Muscle of back (tissue), 11 donors: ENCODE measurements around the gene IQCF5. TPM values are rescaled to one million over a fixed set of nuclear protein-coding genes. Genes with fewer than 3 reads are reported as not detected.
"Not testable (repeated sequence)": the region's sequence is repeated elsewhere in the genome, so short reads cannot be mapped to it uniquely, and the experiment has no call there.

Experiments used
- DNase-seq, 3 donors: peaks; one replicate each; pipeline versions ENCODE4 v3.0.0 to v3.0.0-alpha.2; 2013
- polyA plus RNA-seq, 10 donors: library from polyadenylated mRNA; unstranded; fragments of 120-200 nt; gene quantifications; one replicate each; pipeline ENCODE4 v1.2.1, GENCODE V29; 2013; ENCODE audit not compliant: insufficient read length in 10 of 10

Gene IQCF5
- polyA plus RNA-seq, 10 donors = not detected

GRCh38 chr3:51869304-51869703 is 6.1 kb downstream of the IQCF5 start:
- no peak for DNase-seq

- DNase-seq = not testable (repeated sequence)
Measured at GRCh38 chr3:51868896-51869295, 6.5 kb downstream of the IQCF5 start.

- DNase-seq = no peak
Measured at GRCh38 chr3:51862886-51863285, 12.5 kb downstream of the IQCF5 start.

GRCh38 chr3:51860703-51861665 is 14.4 kb downstream of the IQCF5 start, which contains the start of gene IQCF2:
TSS of gene IQCF2 (plus strand) at chr3:51861615. CDS start at chr3:51861667, 52 bp downstream.
- no peak for DNase-seq

GRCh38 chr3:51855411-51855810 is 20.0 kb downstream of the IQCF5 start:
- DNase-seq = not testable (repeated sequence)

- no peak for DNase-seq
Measured at GRCh38 chr3:51845129-51845528, 30.3 kb downstream of the IQCF5 start.

GRCh38 chr3:51836606-51837005 is 38.8 kb downstream of the IQCF5 start:
- no peak for DNase-seq

- DNase-seq = no peak
Measured at GRCh38 chr3:51830836-51831385, 44.5 kb downstream of the IQCF5 start.

- DNase-seq = no peak
Measured at GRCh38 chr3:51830345-51830744, 45.1 kb downstream of the IQCF5 start.

GRCh38 chr3:51828297-51828696 is 47.1 kb downstream of the IQCF5 start:
- DNase-seq = no peak

Other genes starting within 250 kb of the IQCF5 start
- gene TEX264, start 204.3 kb downstream of the IQCF5 start, polyA plus RNA-seq = 10 to 100 TPM; 17.2 to 25.2 (median 20.6) TPM
- under 1 TPM; 0.25 to 0.98 (median 0.52) TPM for gene GRM2, start 168.5 kb downstream of the IQCF5 start, polyA plus RNA-seq
- gene IQCF6, start 96.4 kb downstream of the IQCF5 start, polyA plus RNA-seq = not detected
- not detected for gene IQCF2, start 14.0 kb downstream of the IQCF5 start, polyA plus RNA-seq
- not detected for gene IQCF1, start 27.8 kb upstream of the IQCF5 start, polyA plus RNA-seq
- gene RRP9, start 66.3 kb upstream of the IQCF5 start, polyA plus RNA-seq = 10 to 100 TPM; 12.2 to 16.8 (median 14.0) TPM
- gene PARP3, start 66.8 kb upstream of the IQCF5 start, polyA plus RNA-seq = 1 to 10 TPM; 3.8 to 7.8 (median 5.6) TPM
- gene GPR62, start 79.8 kb upstream of the IQCF5 start, polyA plus RNA-seq = under 1 TPM; 0.20 to 0.52 (median 0.35) TPM
- gene PCBP4, start 91.9 kb upstream of the IQCF5 start, polyA plus RNA-seq = 10 to 100 TPM; 50.8 to 73.1 (median 64.1) TPM
- 10 to 100 TPM; 19.2 to 25.2 (median 21.3) TPM for gene ABHD14B, start 98.4 kb upstream of the IQCF5 start, polyA plus RNA-seq
- 10 to 100 TPM; 10.3 to 18.5 (median 12.1) TPM for gene ABHD14A, start 99.5 kb upstream of the IQCF5 start, polyA plus RNA-seq
- gene ACY1, start 107.9 kb upstream of the IQCF5 start, polyA plus RNA-seq = 10 to 100 TPM in 9 of 10 donors, 1 to 10 TPM in 1; 8.9 to 15.1 (median 13.2) TPM
- 1,000 to 10,000 TPM; 2,242 to 3,145 (median 2,773) TPM for gene RPL29, start 120.3 kb upstream of the IQCF5 start, polyA plus RNA-seq
- 10 to 100 TPM; 14.7 to 31.0 (median 20.5) TPM for gene DUSP7, start 181.0 kb upstream of the IQCF5 start, polyA plus RNA-seq